ENCODE results near the gene VSX2. TPM values are rescaled to one million over a fixed set of nuclear protein-coding genes. Genes with fewer than 3 reads are reported as not detected.

VSX2 gene
- not detected for polyA plus RNA-seq (2013, experiment 1 of 2; ENCODE audit: insufficient read length)
- polyA plus RNA-seq (2013, experiment 2 of 2; ENCODE audit: insufficient read length), result not detected

- no peak for DNase-seq
These were observed at the start of gene VSX2 for GRCh38 chr14:74238974-74239847. Gene VSX2 (plus strand): TSS chr14:74239449. CDS start chr14:74239562, 113 bp downstream.

- no peak for DNase-seq
These were observed 48.2 kb upstream of the VSX2 start for GRCh38 chr14:74190927-74191575.

GRCh38 chr14:74194506-74195274 lies 44.6 kb upstream of the VSX2 start:
- no peak for DNase-seq

- DNase-seq, result no peak
These were observed 43.6 kb upstream of the VSX2 start for GRCh38 chr14:74195623-74196022.

DNA sequence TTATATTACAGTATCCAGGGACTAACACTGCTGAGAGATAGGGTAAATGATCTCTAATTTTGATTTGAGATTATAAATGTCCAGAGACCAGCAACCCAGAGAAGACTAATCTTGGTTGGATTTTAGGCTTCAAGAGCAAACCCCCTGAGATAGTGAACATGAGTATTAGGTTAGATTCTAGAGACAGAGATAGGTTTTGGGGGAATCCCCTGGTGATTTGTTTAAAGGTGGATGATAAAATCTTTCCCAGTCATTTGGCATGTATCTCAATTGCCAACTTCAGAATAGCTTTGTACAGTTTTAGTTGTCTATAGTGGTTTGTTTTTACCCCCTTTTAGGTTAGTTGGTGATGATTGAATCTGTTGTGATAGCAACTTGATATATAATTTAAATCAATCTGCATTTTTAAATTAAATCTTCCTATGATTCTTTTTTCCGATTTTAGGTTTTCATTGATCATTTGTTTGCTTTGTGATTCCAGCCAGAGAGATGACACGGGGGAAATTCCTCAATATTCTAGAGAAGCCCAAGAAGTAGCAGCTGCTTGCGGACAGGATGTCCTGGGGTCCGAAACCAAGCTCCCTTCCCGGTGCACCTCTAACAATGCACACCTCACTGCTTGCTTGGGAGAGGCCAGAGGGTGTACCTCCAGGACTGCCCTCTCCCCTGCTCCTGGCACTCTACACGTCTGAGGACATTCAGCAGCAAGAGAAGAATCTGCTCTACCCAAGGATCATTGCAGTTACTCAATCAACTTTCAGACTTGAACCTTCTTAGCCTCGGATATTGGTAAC lies 40.6 kb upstream of the VSX2 start:
- no peak for DNase-seq

DNA sequence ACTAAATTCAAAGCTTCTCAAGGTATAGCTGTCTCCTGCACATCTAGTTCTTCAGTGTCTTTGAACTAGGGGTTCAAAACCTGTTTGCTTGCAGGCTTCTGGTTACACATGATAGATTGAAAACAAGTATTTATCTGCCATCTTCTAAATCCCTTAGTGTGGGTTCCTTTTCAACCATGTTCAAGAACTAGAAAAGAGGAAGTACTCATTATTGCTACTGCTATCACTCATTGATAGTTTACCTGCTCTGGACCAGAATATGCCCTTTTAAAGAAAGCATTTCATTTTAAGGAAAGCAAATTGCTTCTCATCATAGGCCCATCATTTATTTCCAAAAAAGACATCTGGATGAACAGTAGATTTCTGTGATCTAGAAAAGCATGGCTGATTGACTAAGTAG lies 37.1 kb upstream of the VSX2 start:
- DNase-seq, result no peak

- DNase-seq, result no peak
These were observed 35.6 kb upstream of the VSX2 start for GRCh38 chr14:74203639-74204038.

- no peak for DNase-seq
These were observed 34.8 kb upstream of the VSX2 start for GRCh38 chr14:74204491-74204890.

GRCh38 chr14:74205882-74206281 lies 33.4 kb upstream of the VSX2 start:
- DNase-seq, result no peak

DNA sequence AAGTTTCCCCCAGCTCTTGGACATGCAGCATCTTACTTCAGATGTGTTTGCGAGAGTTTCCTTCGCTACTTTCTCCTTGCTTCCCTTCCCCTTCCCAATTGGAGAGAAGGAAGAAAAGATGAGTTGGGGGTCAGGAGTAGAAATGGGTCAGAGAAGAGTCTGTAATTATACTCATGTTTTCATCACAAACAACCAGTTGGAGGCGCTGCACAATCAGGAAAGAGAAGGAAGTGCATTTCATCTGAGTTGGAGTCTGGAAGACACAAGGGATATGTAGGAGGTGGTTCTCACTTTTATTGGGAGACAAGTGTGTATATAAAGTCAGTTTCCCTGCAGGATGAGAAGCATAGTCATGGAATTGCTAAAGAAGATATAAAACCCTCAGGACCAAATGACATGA lies 31.3 kb upstream of the VSX2 start:
- DNase-seq, result no peak

DNA sequence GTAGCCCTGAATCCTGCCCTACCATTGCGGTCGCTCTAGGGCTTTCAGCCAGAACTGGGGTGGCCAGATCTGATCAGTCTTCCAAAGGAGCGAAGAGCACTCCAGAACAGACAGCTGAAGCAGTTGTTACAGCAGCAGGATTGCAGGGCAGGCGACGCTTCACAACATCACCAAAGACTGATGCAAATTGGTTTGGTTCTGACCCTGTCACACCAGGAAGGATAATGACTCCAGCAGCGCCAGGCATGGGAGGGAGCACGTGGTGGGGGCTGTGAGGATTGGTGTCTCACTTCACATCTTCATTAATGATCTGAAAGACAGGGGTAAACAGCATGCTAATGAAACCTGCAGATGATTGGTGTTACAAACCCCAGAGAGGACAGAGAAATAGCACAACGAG lies 30.6 kb upstream of the VSX2 start:
- DNase-seq, result no peak

DNA sequence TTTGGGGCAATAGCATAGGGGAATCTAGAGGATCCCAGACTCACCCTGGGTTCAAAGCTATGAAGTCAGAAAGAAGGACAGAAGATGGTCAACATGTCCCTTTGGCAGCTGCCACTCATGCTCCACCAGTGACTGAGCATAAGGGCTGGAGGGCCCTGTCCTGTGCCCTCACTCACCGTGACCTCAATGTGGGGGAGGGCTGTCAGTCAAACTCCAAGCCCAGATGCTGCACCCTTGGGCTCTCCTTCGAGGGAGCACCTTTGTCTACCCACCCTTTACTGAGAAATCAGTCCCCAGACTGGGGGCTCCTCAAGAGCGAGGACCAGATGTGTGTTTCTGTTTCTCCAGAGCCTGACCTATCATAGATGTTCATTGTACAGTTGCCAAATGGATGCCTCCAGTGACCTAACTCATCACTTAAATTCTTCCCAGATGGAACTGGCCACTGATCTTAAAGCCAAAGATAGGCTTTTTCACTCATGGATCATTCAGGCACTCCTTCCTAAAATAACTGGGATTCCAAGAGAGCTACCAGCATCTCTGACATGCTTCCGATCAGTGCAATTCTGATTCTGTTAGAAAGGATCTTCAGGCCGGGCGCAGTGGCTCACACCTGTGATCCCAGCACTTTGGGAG lies 27.2 kb upstream of the VSX2 start:
- DNase-seq, result no peak

- DNase-seq, result no peak
These were observed 25.1 kb upstream of the VSX2 start for GRCh38 chr14:74213907-74214803.

DNA sequence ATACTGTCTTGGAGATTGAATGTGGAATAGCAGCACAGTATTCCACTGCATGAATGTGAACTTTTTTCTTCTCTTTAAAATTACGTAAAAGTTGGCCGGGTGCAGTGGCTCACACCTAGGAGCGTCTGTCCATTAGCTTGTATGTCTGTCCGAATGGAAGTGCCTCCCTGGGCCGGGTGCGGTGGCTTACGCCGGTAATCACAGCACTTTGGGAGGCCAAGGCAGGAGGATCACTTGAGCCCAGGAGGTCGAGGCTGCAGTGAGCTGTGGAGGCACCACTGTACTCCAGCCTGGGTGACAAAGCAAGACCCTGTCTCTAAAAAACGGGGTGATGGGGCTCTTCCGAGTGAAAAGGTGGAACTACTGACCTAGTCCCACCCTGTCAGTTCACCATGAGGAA lies 22.6 kb upstream of the VSX2 start:
- no peak for DNase-seq

GRCh38 chr14:74217672-74218448 lies 21.4 kb upstream of the VSX2 start:
- DNase-seq, result peak; percentile 58

DNA sequence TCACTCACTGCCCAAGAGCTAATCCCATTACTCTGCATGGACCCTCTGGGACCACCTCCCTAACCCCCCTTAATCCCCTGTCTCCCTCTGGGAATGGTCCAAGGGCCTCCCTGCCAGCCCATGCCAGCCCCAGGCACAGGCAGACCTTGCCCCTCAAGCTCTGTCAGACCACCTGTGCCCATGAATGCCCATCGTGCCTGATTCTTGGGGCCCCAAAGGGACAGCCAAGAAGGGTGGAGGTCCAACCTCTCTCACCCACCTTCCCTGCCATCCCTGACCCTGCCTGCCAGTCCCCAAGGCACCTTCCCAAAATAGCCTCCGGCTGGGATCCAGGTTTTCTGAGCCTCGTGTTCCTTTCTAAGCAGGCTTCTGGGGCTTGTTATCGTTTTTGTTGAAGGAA lies 20.8 kb upstream of the VSX2 start:
- no peak for DNase-seq

GRCh38 chr14:74219277-74220205 lies 19.7 kb upstream of the VSX2 start:
- no peak for DNase-seq

- no peak for DNase-seq
These were observed 18.3 kb upstream of the VSX2 start for GRCh38 chr14:74220991-74221390.

GRCh38 chr14:74221741-74222140 lies 17.5 kb upstream of the VSX2 start:
- DNase-seq, result no peak
